Caco-2 (cell line): Measurements from ENCODE around the gene PRLR. TPM values are rescaled to one million over a fixed set of nuclear protein-coding genes. Genes with fewer than 3 reads are reported as not detected.

Experiments
- BruUV-seq: library from RNA; stranded (reverse); fragments of 400-500 nt; replicated peaks from 2 replicates; lab custom pipeline; 2021; lab: Mats Ljungman, UMichigan
- CTCF ChIA-PET: fragments of 300-600 bp; sonication (Branson Sonifier 250); formaldehyde crosslinking; loops from one replicate; lab custom pipeline; 2022; ENCODE audit warnings: antibody characterized with exemption; lab: Charles Lee
- POLR2A ChIA-PET: fragments of 300-600 bp; sonication (Branson Sonifier 250); formaldehyde crosslinking; loops from one replicate; lab custom pipeline; 2022; ENCODE audit warnings: antibody characterized with exemption; lab: Charles Lee
- DNase-seq, 2 experiments: peaks; one replicate each; pipeline versions ENCODE4 v3.0.0 to v3.0.0-alpha.2; 2020 to 2022
- H3K27me3 ChIP-seq: replicated peaks from 2 replicates; pipeline ENCODE4 v1.6.0; 2011; ENCODE audit warnings: low read length; ENCODE audit not compliant: control insufficient read depth, insufficient read depth
- H3K36me3 ChIP-seq: 2 replicates; pipeline ENCODE4 v1.5.1; 2011; ENCODE audit warnings: low read length; ENCODE audit not compliant: control insufficient read depth, insufficient read depth
- H3K4me1 ChIP-seq: fragments of 250-450 bp; sonication (Bioruptor Pico); 2 replicates; pipeline ENCODE4 v1.5.1; 2020; ENCODE audit warnings: mild to moderate bottlenecking
- H3K4me3 ChIP-seq: 2 replicates; pipeline ENCODE4 v1.5.1; 2011; ENCODE audit warnings: low read depth, mild to moderate bottlenecking, control low read depth, low read length
- H3K9me3 ChIP-seq: fragments of 250-450 bp; sonication (Bioruptor Pico); 2 replicates; pipeline ENCODE4 v1.5.1; 2020; ENCODE audit warnings: mild to moderate bottlenecking, moderate library complexity
- H3K27ac Mint-ChIP-seq: one replicate; pipeline ENCODE4 v1.8.0; 2022; ENCODE audit warnings: mixed read lengths; ENCODE audit not compliant: unreplicated experiment
- H3K27me3 Mint-ChIP-seq: one replicate; pipeline ENCODE4 v1.8.0; 2022; ENCODE audit warnings: mixed read lengths; ENCODE audit not compliant: insufficient read depth, unreplicated experiment
- H3K36me3 Mint-ChIP-seq: one replicate; pipeline ENCODE4 v1.8.0; 2022; ENCODE audit warnings: mild to moderate bottlenecking, mixed read lengths; ENCODE audit not compliant: insufficient read depth, unreplicated experiment
- H3K4me1 Mint-ChIP-seq: one replicate; pipeline ENCODE4 v1.8.0; 2022; ENCODE audit warnings: low read depth, mixed read lengths; ENCODE audit not compliant: unreplicated experiment
- H3K4me3 Mint-ChIP-seq: one replicate; pipeline ENCODE4 v1.8.0; 2022; ENCODE audit warnings: mild to moderate bottlenecking, moderate library complexity, mixed read lengths; ENCODE audit not compliant: unreplicated experiment
- H3K9me3 Mint-ChIP-seq: one replicate; pipeline ENCODE4 v1.8.0; 2022; ENCODE audit warnings: mixed read lengths; ENCODE audit not compliant: unreplicated experiment
- CTCF ChIP-seq, 2 experiments: fragments of 200-600 bp in 1 of 2; IDR thresholded peaks; 1 replicate in 1 of 2; 2 replicates in 1 of 2; pipeline versions ENCODE4 v1.5.1 to v1.8.0; 2011 to 2022; ENCODE audit warnings: antibody characterized with exemption in 1 of 2, control low read depth in 1 of 2, inconsistent platforms in 1 of 2, low read depth in 1 of 2, low read length in 1 of 2, mild to moderate bottlenecking in 1 of 2, moderate library complexity in 1 of 2; ENCODE audit not compliant: insufficient read depth in 1 of 2, severe bottlenecking in 1 of 2, unreplicated experiment in 1 of 2
- intact Hi-C: fragments of 100-400 bp; cut with micrococcal nuclease; formaldehyde crosslinking; loops from one replicate; pipeline ENCODE4 v1.10.0; 2022; ENCODE audit not compliant: unreplicated experiment
- total RNA-seq: library from RNA; stranded (reverse); gene quantifications from 2 replicates; pipeline ENCODE4 v1.2.3, GENCODE V29; 2022

PRLR gene
- total RNA-seq, 1 experiment from 2014 or later, result 2.3 TPM

GRCh38 chr5:35127006-35127405 is 103.3 kb downstream of the PRLR start:
- no TSS peak for BruUV-seq
- Mint-ChIP-seq H3K36me3 (no peaks in the 10 kb centered on the region), H3K27me3 (no peaks in the 10 kb centered on the region), H3K4me3 (no peak overlapping the region), H3K9me3 (peaks cover 9% of the 10 kb centered on the region), H3K27ac (no peak overlapping the region), H3K4me1 (peaks cover 6% of the 10 kb centered on the region)
- no peaks in the 10 kb centered on the region for H3K36me3 ChIP-seq
- DNase-seq, result no peak
- no peak for TF ChIP-seq CTCF (IDR thresholded peaks at IDR 0.05; ENCODE audit: insufficient read depth in 1 of 2, low read depth in 1 of 2, low read length in 1 of 2, severe bottlenecking in 1 of 2, unreplicated experiment in 1 of 2)
- intact Hi-C loops, result no loop called here
- H3K4me3 ChIP-seq, result no peak overlapping the region
- H3K4me1 ChIP-seq, result peaks cover 6% of the 10 kb centered on the region; the same call in 1 of the 2 replicates
- no peaks in the 10 kb centered on the region for H3K27me3 ChIP-seq
- POLR2A ChIA-PET, result no interaction called here
- CTCF ChIA-PET, result no interaction called here
- H3K9me3 ChIP-seq, result no peaks in the 10 kb centered on the region

GRCh38 chr5:35125746-35126145 is 104.5 kb downstream of the PRLR start:
- H3K27me3 Mint-ChIP-seq, result no peaks in the 10 kb centered on the region
- no peaks in the 10 kb centered on the region for H3K27me3 ChIP-seq
- peaks cover 6% of the 10 kb centered on the region for H3K4me1 Mint-ChIP-seq
- H3K9me3 ChIP-seq, result no peaks in the 10 kb centered on the region
- H3K36me3 ChIP-seq, result no peaks in the 10 kb centered on the region
- peaks cover 6% of the 10 kb centered on the region; the same call in 1 of the 2 replicates for H3K4me1 ChIP-seq
- no peak overlapping the region for H3K4me3 Mint-ChIP-seq
- no TSS peak for BruUV-seq
- peaks cover 7% of the 10 kb centered on the region for H3K9me3 Mint-ChIP-seq
- ChIA-PET CTCF (no interaction called here), POLR2A (no interaction called here)
- H3K36me3 Mint-ChIP-seq, result no peaks in the 10 kb centered on the region
- H3K4me3 ChIP-seq, result no peak overlapping the region
- intact Hi-C loops, result no loop called here
- no peak for TF ChIP-seq CTCF (IDR thresholded peaks at IDR 0.05; ENCODE audit: insufficient read depth in 1 of 2, low read depth in 1 of 2, low read length in 1 of 2, severe bottlenecking in 1 of 2, unreplicated experiment in 1 of 2)
- H3K27ac Mint-ChIP-seq, result no peak overlapping the region
- DNase-seq, result no peak

GRCh38 chr5:35124932-35125331 is 105.4 kb downstream of the PRLR start:
- ChIA-PET CTCF (no interaction called here), POLR2A (no interaction called here)
- BruUV-seq, result no TSS peak
- no peak overlapping the region for H3K27ac Mint-ChIP-seq
- H3K36me3 ChIP-seq, result no peaks in the 10 kb centered on the region
- H3K27me3 Mint-ChIP-seq, result no peaks in the 10 kb centered on the region
- TF ChIP-seq CTCF (IDR thresholded peaks at IDR 0.05; ENCODE audit: insufficient read depth in 1 of 2, low read depth in 1 of 2, low read length in 1 of 2, severe bottlenecking in 1 of 2, unreplicated experiment in 1 of 2), result no peak
- H3K27me3 ChIP-seq, result no peaks in the 10 kb centered on the region
- no peak overlapping the region for H3K4me3 Mint-ChIP-seq
- no peak overlapping the region for H3K4me3 ChIP-seq
- H3K4me1 ChIP-seq, result peaks cover 6% of the 10 kb centered on the region; the same call in 1 of the 2 replicates
- intact Hi-C loops, result no loop called here
- peaks cover 6% of the 10 kb centered on the region for H3K4me1 Mint-ChIP-seq
- no peaks in the 10 kb centered on the region for H3K9me3 Mint-ChIP-seq
- H3K36me3 Mint-ChIP-seq, result no peaks in the 10 kb centered on the region
- DNase-seq, result no peak
- H3K9me3 ChIP-seq, result no peaks in the 10 kb centered on the region
